A673 (cell line): Measurements from ENCODE around the gene DISP3.

Experiments used
- CTCF ChIP-seq: fragments of 300-800, 200-600 bp; sonication (generic); conservative IDR thresholded peaks from 2 replicates; pipeline ENCODE4 v1.5.1; 2017; ENCODE audit warnings: low read depth, mild to moderate bottlenecking, antibody characterized with exemption, low read length, moderate library complexity, mixed read lengths
- EZH2 ChIP-seq: fragments of 200-600 bp; sonication (generic); IDR thresholded peaks from 2 replicates; pipeline ENCODE4 v1.6.1; 2017; ENCODE audit warnings: borderline replicate concordance, low read depth, mild to moderate bottlenecking, mixed read lengths, antibody characterized with exemption, low read length; ENCODE audit not compliant: poor library complexity, severe bottlenecking

- TF ChIP-seq CTCF: no peak
- no peak for TF ChIP-seq EZH2
Observed at GRCh38 chr1:11569954-11570353, 91.0 kb downstream of the DISP3 start.
